ENCODE measurements around the gene KPTN. TPM values are rescaled to one million over a fixed set of nuclear protein-coding genes. Genes with fewer than 3 reads are reported as not detected.
A peak's percentile ranks its signal among the peaks of the same experiment; 100 is the strongest.

Gene KPTN
- total and polyA plus RNA-seq, 10 donors, result 3.9 to 36.3 (median 8.7) TPM

- H3K27ac ChIP-seq, result no peak overlapping the region
- TF ChIP-seq POLR2AphosphoS5 (IDR thresholded peaks at IDR 0.05), result no peak
- TF ChIP-seq, protein P1, sequence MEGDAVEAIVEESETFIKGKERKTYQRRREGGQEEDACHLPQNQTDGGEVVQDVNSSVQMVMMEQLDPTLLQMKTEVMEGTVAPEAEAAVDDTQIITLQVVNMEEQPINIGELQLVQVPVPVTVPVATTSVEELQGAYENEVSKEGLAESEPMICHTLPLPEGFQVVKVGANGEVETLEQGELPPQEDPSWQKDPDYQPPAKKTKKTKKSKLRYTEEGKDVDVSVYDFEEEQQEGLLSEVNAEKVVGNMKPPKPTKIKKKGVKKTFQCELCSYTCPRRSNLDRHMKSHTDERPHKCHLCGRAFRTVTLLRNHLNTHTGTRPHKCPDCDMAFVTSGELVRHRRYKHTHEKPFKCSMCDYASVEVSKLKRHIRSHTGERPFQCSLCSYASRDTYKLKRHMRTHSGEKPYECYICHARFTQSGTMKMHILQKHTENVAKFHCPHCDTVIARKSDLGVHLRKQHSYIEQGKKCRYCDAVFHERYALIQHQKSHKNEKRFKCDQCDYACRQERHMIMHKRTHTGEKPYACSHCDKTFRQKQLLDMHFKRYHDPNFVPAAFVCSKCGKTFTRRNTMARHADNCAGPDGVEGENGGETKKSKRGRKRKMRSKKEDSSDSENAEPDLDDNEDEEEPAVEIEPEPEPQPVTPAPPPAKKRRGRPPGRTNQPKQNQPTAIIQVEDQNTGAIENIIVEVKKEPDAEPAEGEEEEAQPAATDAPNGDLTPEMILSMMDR (IDR thresholded peaks at IDR 0.05 in 8 of 11, conservative IDR thresholded peaks at IDR 0.05 in 3 of 11), result no peak
- H3K4me3 ChIP-seq, result no peak overlapping the region
- peaks cover 11 to 44% (median 30%) of the 10 kb centered on the region in 6 donors for H3K4me1 ChIP-seq
- no peaks in the 10 kb centered on the region for H3K9me3 ChIP-seq
- 46 to 66% (median 54%) methylated on average over 18 of the region's 18 CpGs for WGBS, 5 donors
- no peaks in the 10 kb centered on the region for H3K36me3 ChIP-seq
- intact Hi-C loops (cut with DNase I; ENCODE audit: low total_unique reads), result no loop called here
- H3K27me3 ChIP-seq (replicated peaks in 1 of 7), result peaks cover 0 to 100% (median 60%) of the 10 kb centered on the region in 7 donors
- DNase-seq, result no peak
Measured at GRCh38 chr19:47432091-47432490, 51.9 kb downstream of the KPTN start.

GRCh38 chr19:47430041-47430802 is 53.8 kb downstream of the KPTN start:
- Histone ChIP-seq H3K27ac (no peak overlapping the region), H3K27me3 (replicated peaks in 1 of 7) (peaks cover 0 to 100% (median 58%) of the 10 kb centered on the region in 7 donors), H3K9me3 (no peaks in the 10 kb centered on the region), H3K4me3 (peak overlapping the region in 2 of 8 donors; percentile 1 to 55), H3K36me3 (no peaks in the 10 kb centered on the region), H3K4me1 (peaks cover 11 to 39% (median 25%) of the 10 kb centered on the region in 6 donors)
- no peak for DNase-seq
- intact Hi-C loops (cut with DNase I; ENCODE audit: low total_unique reads), result no loop called here
- 5 to 10% (median 7%) methylated on average over 38 to 69 of the region's 69 CpGs for WGBS, 5 donors
- peak in 1 of 3 donors; percentile 30 for TF ChIP-seq POLR2AphosphoS5 (IDR thresholded peaks at IDR 0.05)
- no peak for TF ChIP-seq POLR2A (IDR thresholded peaks at IDR 0.05)
- TF ChIP-seq, protein P1 (IDR thresholded peaks at IDR 0.05 in 8 of 11, conservative IDR thresholded peaks at IDR 0.05 in 3 of 11), result peak in 5 of 11 experiments; percentile 22 to 40 (median 29)

DNA sequence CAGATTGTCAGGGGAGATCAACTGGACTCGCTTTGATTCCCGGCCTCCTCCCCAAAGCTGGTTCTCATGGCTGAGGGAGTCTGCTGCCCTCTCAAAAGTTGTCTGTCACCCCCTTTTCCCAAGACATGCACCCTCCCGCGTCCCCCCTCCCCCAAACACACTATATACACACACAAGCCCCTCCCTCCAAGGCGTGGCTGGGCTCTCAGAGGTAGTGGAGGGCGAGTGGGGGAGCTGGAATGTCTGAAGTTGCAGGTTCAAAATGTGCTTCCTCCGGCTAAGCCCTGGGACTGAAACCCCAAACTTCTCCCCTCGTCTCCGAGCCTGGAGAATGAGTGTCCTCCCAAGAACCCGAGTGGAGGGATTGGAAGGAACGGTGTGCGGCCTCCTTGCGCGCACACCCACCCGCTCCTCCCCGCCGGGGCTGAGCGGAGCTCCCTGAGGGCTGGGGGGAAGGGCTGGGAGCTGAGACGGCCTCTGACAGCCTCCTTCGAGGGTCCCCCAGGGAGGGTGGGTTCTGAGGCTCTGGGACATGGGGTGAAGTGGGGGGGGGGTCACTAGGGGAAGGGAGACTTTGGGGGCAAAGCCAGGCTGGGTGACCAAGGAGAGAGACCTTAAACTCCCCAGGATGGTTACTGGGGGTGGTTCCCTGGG is 54.8 kb downstream of the KPTN start:
- TF ChIP-seq POLR2AphosphoS5 (IDR thresholded peaks at IDR 0.05) (no peak), POLR2A (IDR thresholded peaks at IDR 0.05) (no peak)
- TF ChIP-seq, protein P1 (IDR thresholded peaks at IDR 0.05 in 8 of 11, conservative IDR thresholded peaks at IDR 0.05 in 3 of 11), result no peak
- Histone ChIP-seq H3K4me3 (no peak overlapping the region), H3K4me1 (peaks cover 11 to 39% (median 25%) of the 10 kb centered on the region in 6 donors), H3K27ac (no peak overlapping the region), H3K9me3 (no peaks in the 10 kb centered on the region), H3K27me3 (replicated peaks in 1 of 7) (peaks cover 0 to 100% (median 65%) of the 10 kb centered on the region in 7 donors), H3K36me3 (no peaks in the 10 kb centered on the region)
- intact Hi-C loops (cut with DNase I; ENCODE audit: low total_unique reads), result no loop called here
- 13 to 27% (median 23%) methylated on average over 15 to 20 of the region's 20 CpGs for WGBS, 5 donors
- DNase-seq, result no peak
